Heart right ventricle (tissue), 16 donors: Measurements from ENCODE around the gene LHX3. TPM values are rescaled to one million over a fixed set of nuclear protein-coding genes. Genes with fewer than 3 reads are reported as not detected.

ENCODE experiments used
- ATAC-seq, 8 donors: fragments of 200-7000 bp; cut with Tn5 transposase; one replicate each; pipeline ENCODE4 v1.9.1; 2020; ENCODE audit warnings: mild to moderate bottlenecking in 8 of 8, moderate library complexity in 8 of 8, moderate number of reproducible peaks in 1 of 8
- DNase-seq, 2 donors: peaks; one replicate each; pipeline ENCODE4 v3.0.0-alpha.2; 2020
- H3K27ac ChIP-seq, 10 donors: fragments of 200-600 bp; sonication (generic) in 2 of 10; one replicate each; pipeline versions ENCODE4 v1.5.0 to v1.8.0; 2020 to 2022; ENCODE audit warnings: mild to moderate bottlenecking in 3 of 10
- H3K27me3 ChIP-seq, 7 donors: fragments of 200-600 bp; one replicate each; pipeline ENCODE4 v1.8.0; 2021 to 2022; ENCODE audit warnings: mild to moderate bottlenecking in 2 of 7
- H3K36me3 ChIP-seq, 9 donors: fragments of 200-600 bp; sonication (generic) in 1 of 9; one replicate each; pipeline versions ENCODE4 v1.5.0 to v1.8.0; 2020 to 2022; ENCODE audit warnings: mild to moderate bottlenecking in 2 of 9
- H3K4me1 ChIP-seq, 9 donors: fragments of 200-600 bp; sonication (generic) in 1 of 9; one replicate each; pipeline versions ENCODE4 v1.5.0 to v1.8.0; 2020 to 2022; ENCODE audit warnings: mild to moderate bottlenecking in 4 of 9
- H3K4me3 ChIP-seq, 10 donors: fragments of 200-600 bp; sonication (generic) in 2 of 10; one replicate each; pipeline versions ENCODE4 v1.5.0 to v1.8.0; 2020 to 2022; ENCODE audit warnings: mild to moderate bottlenecking in 7 of 10, moderate library complexity in 2 of 10
- H3K9me3 ChIP-seq, 11 donors: fragments of 200-600 bp in 10 of 11; sonication (generic) in 2 of 11; one replicate each; pipeline versions ENCODE4 v1.5.0 to v1.8.0; 2013 to 2022; ENCODE audit warnings: mild to moderate bottlenecking in 2 of 11, control low read depth in 1 of 11, moderate library complexity in 1 of 11
- WGBS, 2 donors: extraction: QIAGEN DNeasy Blood & Tissue Kit; methylation state at CpG; one replicate each; pipeline ENCODE4 v1.1.7; 2013; ENCODE audit warnings: inconsistent platforms in 1 of 2; 5-methylcytosine and 5-hydroxymethylcytosine counted together
- intact Hi-C, 10 donors: fragments of 100-400 bp; cut with DNase I; formaldehyde crosslinking; loops; one replicate each; pipeline versions ENCODE4 v1.11.1 to v1.14.2; 2022
- polyA plus RNA-seq, 2 donors: library from polyadenylated mRNA; stranded (reverse); fragments of 200-250 nt; gene quantifications; one replicate each; pipeline ENCODE4 v1.2.3, GENCODE V29; 2013
- total RNA-seq, 10 donors: library from RNA; stranded (reverse); fragmentation: NEBNext Ultra II Directional in 3 of 10; extraction: Animal tissue kit (Norgen Biotek cat#: 25700) in 3 of 10; gene quantifications; one replicate each; pipeline versions ENCODE4 v1.2.1 to v1.2.4, GENCODE V29; 2021 to 2023
- TF ChIP-seq, protein P1 (sequence below), 9 donors: fragments of 200-600 bp; sonication (generic) in 2 of 9; IDR thresholded peaks; one replicate each; pipeline versions ENCODE4 v1.5.0 to v1.8.0; 2021 to 2022; ENCODE audit warnings: antibody characterized with exemption in 9 of 9, mild to moderate bottlenecking in 5 of 9, moderate library complexity in 1 of 9
- donor health status: Arrhythmogenic right ventricular cardiomyopathy.
- donor health status: ischemic (EF 13 %, LVEDD 7.1; RV severe dilation, severe dysfunction).
- donor health status: healthy with polysubstance abuse.
- donor health status: DM: no; HTN: yes; CAD: no.
- donor health status: DM: no; HTN: no; CAD: no.
- donor health status: ischemic (EF 25% LVEDD 6.9; RV normal size, moderate dysfunction).
- donor health status: ischemic (EF 25% LVEDD 5.7; RV mildly dilated, moderate dysfunction).
- donor health status: healthy.
- donor health status: DM: yes; HTN: yes; CAD: no.
- donor health status: Ischemic cardiomyopathy.
- donor health status: ischemic (EF 35%, LVEDD 5.7; RV mildly dilated, moderate dysfunction).
- donor health status: nonischemic (EF 11% LVEDD 7.7; RV severe dilation, severe dysfunction).
- donor health status: DM: yes; HTN: yes; CAD: no.
- donor health status: PGD.
- donor health status: ischemic (EF 29% LVEDD 5.4; RV normal size, mild dysfunction).
- donor health status: nonischemic (EF 23%, LVEDD 6.1; RV moderate dilation, normal function).

LHX3 gene
- total and polyA plus RNA-seq, 12 donors: not detected

DNA sequence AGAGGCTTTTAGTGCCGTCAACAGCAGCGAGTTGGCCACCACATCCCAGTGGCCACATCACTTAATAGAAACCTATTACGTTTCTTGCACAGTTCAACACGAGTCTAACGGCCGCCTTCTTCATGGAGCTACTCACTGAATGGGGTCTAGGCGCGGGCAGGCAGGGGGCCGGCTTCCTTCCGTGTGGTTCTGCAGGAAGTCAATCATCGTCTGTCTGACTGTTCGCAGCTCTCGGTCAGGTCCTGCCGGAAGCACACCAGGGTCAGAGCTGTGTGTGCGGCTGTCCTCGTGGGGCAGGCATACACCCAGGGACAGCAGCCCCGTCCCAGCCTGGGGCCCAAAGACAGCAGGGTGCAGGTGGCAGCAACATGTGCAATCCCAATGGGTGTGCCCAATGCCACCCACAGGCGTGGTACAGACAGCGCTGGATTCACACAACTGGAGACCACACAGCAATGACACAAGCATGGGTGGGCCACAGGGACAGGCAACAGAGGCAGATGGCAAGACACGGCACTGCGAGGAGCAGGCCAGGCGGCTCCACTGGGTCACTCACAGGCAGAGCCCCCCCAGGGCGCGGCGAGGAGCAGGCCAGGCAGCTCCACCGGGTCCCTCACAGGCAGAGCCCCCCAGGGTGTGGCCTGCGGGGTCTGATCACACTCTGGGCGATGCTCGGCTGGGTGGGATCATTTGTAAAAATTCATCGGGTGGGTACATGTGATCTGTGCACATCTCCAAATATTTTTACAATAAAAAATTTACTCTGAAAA, 19.1 kb upstream of the LHX3 start:
- H3K4me1 ChIP-seq: no peaks in the 10 kb centered on the region
- peaks cover 0 to 68% (median 4%) of the 10 kb centered on the region in 9 donors for H3K36me3 ChIP-seq
- TF ChIP-seq, protein P1, sequence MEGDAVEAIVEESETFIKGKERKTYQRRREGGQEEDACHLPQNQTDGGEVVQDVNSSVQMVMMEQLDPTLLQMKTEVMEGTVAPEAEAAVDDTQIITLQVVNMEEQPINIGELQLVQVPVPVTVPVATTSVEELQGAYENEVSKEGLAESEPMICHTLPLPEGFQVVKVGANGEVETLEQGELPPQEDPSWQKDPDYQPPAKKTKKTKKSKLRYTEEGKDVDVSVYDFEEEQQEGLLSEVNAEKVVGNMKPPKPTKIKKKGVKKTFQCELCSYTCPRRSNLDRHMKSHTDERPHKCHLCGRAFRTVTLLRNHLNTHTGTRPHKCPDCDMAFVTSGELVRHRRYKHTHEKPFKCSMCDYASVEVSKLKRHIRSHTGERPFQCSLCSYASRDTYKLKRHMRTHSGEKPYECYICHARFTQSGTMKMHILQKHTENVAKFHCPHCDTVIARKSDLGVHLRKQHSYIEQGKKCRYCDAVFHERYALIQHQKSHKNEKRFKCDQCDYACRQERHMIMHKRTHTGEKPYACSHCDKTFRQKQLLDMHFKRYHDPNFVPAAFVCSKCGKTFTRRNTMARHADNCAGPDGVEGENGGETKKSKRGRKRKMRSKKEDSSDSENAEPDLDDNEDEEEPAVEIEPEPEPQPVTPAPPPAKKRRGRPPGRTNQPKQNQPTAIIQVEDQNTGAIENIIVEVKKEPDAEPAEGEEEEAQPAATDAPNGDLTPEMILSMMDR (IDR thresholded peaks at IDR 0.05): no peak
- WGBS, 2 donors: 91 to 94% methylated on average over 30 of the region's 30 CpGs
- intact Hi-C loops: no loop called here
- ATAC-seq: no peak
- no peak overlapping the region for H3K4me3 ChIP-seq
- DNase-seq: no peak
- H3K27me3 ChIP-seq: no peaks in the 10 kb centered on the region
- no peak overlapping the region for H3K27ac ChIP-seq
- H3K9me3 ChIP-seq: no peaks in the 10 kb centered on the region

DNA sequence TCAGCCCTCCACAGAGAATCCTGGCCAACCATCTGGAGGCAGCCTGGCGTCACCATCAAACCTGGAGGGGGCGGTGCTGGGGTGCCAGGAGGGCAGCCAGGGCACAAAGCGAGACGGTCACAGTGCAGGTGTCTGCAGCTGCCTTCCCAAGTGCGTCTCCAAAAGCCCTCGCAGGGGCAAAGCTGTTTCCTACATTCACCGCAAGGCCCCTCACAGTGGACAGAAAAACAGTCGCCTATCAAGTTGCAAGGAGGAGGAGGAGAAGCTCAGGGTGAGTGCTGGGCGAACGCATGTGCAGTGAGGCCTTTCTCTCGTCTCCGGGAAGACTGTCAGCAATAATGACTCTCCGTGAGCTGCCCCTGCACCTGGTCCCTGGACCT, 18.0 kb upstream of the LHX3 start:
- DNase-seq: no peak
- H3K27me3 ChIP-seq: no peaks in the 10 kb centered on the region
- no peak for ATAC-seq
- TF ChIP-seq, protein P1 (IDR thresholded peaks at IDR 0.05): no peak
- no peak overlapping the region for H3K4me3 ChIP-seq
- no peaks in the 10 kb centered on the region for H3K4me1 ChIP-seq
- peaks cover 0 to 80% (median 9%) of the 10 kb centered on the region in 9 donors for H3K36me3 ChIP-seq
- H3K27ac ChIP-seq: no peak overlapping the region
- H3K9me3 ChIP-seq: no peaks in the 10 kb centered on the region
- intact Hi-C loops: no loop called here
- WGBS, 2 donors: 87 to 99% methylated on average over 13 of the region's 13 CpGs

DNA sequence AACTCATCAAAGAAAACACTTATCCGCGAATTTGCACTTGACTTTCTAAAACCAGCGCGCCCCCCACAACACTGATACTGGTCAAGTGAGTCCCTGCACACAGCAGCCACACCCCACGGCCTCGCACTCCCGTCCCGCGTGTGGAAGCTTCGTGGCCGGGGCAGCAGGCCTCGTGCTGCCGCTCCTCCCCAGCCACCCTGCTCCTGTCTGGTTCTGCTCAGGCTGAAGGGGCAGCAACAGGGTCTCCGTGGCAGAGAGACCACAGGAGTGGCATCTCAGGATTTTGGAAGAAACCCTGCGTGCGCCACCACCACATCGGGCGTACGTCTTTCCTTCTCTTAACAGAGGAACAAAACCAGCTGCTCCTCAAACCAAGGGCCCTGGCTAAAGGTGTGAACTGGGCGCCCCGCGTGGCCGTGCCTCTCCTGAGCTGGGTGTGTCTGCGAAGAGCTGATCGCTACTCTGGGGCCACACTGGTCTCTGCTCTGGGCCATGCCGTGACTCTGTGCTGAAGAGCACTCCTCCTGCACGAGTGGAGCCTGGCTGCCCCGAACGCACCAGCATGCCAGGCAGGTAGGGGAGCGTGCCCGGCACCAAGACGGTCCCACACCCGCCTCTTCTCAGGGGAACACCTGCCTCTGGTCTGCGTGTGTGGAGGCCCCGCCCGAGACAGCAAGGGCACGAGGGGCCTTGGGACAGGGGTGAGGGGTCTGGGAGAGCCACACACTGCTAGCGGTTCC, 17.4 kb upstream of the LHX3 start:
- DNase-seq (no peak), ATAC-seq (no peak)
- Histone ChIP-seq H3K36me3 (peaks cover 0 to 86% (median 9%) of the 10 kb centered on the region in 9 donors), H3K4me1 (no peaks in the 10 kb centered on the region), H3K27ac (no peak overlapping the region), H3K27me3 (no peaks in the 10 kb centered on the region), H3K4me3 (no peak overlapping the region), H3K9me3 (no peaks in the 10 kb centered on the region)
- intact Hi-C loops: no loop called here
- WGBS, 2 donors: 96 to 97% methylated on average over 38 of the region's 38 CpGs
- TF ChIP-seq, protein P1 (IDR thresholded peaks at IDR 0.05): no peak

DNA sequence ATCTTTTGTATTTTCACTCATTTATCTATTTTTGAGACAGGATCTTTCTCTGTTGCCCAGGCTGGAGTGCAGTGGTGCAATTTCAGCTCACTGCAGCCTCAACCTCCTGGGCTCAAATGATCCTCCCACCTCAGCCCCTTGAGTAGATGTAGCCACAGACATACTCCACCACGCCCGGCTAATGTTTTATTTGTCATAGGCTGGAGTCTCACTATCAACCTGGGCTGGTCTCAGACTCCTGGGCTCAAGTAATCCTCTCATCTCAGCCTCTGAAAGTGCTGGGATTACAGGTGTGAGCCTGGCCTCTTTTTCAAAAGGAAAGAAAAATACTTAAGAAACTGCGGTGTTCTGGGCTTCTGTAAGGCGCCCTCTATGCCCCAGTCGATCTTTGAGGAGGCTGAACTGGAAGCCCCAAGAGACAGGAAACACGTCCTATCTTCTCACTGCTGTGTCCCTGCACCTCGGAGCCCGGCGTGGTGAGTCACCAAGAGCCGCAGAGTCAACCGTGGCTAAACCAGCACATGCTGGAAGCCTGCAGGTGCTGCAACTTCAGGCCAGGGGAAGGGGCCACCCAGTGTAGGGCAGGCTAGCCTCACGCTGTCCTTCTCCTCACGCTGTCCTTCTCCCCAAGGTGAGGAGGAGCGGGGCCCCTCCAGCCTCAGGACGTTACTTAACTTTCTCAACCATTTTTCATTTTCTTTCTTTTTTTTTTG, 15.2 kb upstream of the LHX3 start:
- no peaks in the 10 kb centered on the region for H3K27me3 ChIP-seq
- peaks cover 0 to 92% (median 9%) of the 10 kb centered on the region in 9 donors for H3K36me3 ChIP-seq
- 85 to 89% methylated on average over 15 of the region's 15 CpGs for WGBS, 2 donors
- TF ChIP-seq, protein P1 (IDR thresholded peaks at IDR 0.05): no peak
- DNase-seq (no peak), ATAC-seq (no peak)
- H3K4me3 ChIP-seq: no peak overlapping the region
- intact Hi-C loops: no loop called here
- H3K4me1 ChIP-seq: no peaks in the 10 kb centered on the region
- H3K9me3 ChIP-seq: no peaks in the 10 kb centered on the region
- no peak overlapping the region for H3K27ac ChIP-seq
